ENCODE results near the gene GUCY1A1. TPM values are rescaled to one million over a fixed set of nuclear protein-coding genes. Genes with fewer than 3 reads are reported as not detected.

The GUCY1A1 gene
- total RNA-seq, 4 donors from 2014 or later: 8.4 to 52.0 (median 12.9) TPM

DNA sequence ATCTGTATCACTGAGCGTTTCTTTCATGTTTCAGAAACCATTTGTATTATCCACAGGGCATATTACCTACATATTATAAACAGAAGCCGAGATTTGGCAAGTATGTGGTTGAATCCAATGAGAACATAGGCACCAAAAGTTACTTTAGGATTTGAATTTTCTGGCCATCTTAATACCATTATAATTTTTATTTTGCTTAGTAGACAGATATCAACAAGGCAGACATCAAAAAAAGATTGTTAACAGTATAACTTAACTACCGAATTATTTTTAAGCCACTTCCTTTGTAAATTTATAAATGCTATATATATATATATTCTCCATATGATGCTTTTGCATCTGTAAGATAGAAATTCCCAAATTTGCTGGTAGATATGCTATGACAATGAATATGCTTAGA lies 94.4 kb downstream of the GUCY1A1 start:
- TF ChIP-seq, protein P1, sequence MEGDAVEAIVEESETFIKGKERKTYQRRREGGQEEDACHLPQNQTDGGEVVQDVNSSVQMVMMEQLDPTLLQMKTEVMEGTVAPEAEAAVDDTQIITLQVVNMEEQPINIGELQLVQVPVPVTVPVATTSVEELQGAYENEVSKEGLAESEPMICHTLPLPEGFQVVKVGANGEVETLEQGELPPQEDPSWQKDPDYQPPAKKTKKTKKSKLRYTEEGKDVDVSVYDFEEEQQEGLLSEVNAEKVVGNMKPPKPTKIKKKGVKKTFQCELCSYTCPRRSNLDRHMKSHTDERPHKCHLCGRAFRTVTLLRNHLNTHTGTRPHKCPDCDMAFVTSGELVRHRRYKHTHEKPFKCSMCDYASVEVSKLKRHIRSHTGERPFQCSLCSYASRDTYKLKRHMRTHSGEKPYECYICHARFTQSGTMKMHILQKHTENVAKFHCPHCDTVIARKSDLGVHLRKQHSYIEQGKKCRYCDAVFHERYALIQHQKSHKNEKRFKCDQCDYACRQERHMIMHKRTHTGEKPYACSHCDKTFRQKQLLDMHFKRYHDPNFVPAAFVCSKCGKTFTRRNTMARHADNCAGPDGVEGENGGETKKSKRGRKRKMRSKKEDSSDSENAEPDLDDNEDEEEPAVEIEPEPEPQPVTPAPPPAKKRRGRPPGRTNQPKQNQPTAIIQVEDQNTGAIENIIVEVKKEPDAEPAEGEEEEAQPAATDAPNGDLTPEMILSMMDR (IDR thresholded peaks at IDR 0.05): no peak
- ATAC-seq (ENCODE audit: low FRiP score) (no peak), DNase-seq (ENCODE audit: low spot score) (no peak)

DNA sequence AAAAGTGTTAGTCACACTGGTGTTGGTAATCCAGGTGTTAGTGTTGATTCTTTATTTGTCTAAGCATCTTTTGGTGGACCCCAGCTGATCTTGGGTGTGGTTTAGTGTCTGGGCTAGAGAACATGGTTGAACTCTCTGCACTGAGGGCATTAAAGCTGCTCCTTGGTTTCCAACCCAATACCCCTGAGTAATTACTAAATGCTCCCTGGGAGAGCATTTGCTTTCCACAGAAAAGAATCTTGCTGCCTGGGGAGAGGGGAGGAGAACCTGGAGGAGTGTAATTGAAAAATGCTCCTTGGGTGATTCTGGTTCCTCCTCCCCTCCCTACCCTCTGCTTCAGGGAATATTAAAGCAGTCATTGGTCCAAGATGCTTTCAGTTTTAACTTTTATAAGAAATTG lies 95.3 kb downstream of the GUCY1A1 start:
- DNase-seq (ENCODE audit: low spot score) (no peak), ATAC-seq (ENCODE audit: low FRiP score) (no peak)
- TF ChIP-seq, protein P1 (IDR thresholded peaks at IDR 0.05): no peak

DNA sequence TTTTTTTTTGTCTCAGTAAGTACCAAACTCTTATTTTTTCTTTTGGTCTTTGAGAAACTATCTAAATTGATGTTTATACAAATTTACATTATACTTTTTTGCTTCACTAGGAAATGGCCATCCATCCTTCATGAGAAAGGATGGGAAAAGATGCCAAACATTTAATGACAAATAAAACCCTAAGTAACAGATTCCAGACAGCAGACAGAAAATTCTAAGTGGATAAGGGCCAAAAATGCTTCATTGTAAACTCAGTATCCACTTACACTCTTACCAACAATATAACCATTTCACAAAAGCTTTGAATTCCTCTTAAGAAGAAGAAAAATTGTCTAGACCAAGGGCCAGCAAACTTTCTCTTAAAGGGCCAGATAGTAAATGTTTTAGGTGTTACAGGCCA lies 95.7 kb downstream of the GUCY1A1 start:
- ATAC-seq (ENCODE audit: low FRiP score) (no peak), DNase-seq (ENCODE audit: low spot score) (no peak)
- TF ChIP-seq, protein P1 (IDR thresholded peaks at IDR 0.05): no peak

DNA sequence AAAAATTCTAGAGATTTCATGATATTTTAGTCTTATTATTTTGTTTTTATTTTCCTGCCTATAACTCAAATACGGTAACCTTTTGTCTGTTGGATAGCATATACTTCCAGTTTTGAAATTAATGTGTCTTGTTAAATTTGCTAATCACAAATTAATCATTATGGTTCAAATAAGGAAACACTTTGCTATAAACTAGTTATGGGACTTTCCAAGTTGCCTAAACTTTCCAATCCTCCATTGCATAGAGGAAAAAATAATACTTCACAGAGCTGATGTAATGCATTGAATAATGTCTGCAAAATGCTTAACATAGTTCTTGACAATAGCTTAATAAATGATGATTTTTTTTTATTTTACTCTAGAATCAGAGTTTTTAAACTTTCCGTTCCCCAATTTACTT lies 96.9 kb downstream of the GUCY1A1 start:
- TF ChIP-seq, protein P1 (IDR thresholded peaks at IDR 0.05): no peak
- ATAC-seq (ENCODE audit: low FRiP score): no peak
- no peak for DNase-seq (ENCODE audit: low spot score)

DNA sequence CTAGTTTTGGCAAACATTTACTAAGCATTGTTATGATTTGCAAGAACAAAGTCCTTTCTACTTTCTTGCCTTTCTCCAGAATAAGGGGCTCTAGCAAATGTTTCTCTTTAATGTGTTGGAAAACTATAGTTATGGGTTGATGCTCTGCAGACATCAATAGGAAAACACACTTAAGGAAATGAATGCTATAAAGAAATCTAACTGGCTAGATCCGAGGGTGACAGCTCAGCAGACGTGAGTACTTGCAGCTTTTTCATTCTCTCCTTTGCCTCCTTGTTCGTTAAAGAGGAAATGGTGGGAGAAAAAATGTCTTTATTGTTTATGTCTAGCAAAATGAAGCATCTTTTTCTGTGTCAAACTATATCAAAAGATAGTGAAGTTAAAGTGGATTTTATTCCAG lies 98.5 kb downstream of the GUCY1A1 start:
- DNase-seq (ENCODE audit: low spot score) (no peak), ATAC-seq (ENCODE audit: low FRiP score) (no peak)
- TF ChIP-seq, protein P1 (IDR thresholded peaks at IDR 0.05): no peak

DNA sequence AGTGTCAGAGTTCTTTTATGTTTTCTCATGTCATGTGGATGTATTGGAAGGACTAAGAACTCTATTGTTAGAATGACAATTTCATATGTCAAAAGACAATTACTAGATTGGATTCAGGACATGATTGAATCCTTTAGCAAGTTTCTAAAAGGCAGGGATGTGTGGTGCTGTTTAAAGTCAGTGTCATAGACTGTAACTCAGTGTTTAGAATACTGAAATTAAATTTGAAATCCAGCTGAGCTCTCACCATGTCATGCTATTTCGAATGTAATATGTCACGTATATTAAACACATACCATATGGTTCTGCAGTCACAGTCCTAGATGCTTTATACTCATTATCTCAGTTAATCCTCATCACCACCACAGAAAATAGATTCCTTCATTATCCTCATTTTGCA lies 100.0 kb downstream of the GUCY1A1 start:
- ATAC-seq (ENCODE audit: low FRiP score) (no peak), DNase-seq (ENCODE audit: low spot score) (no peak)
- TF ChIP-seq, protein P1 (IDR thresholded peaks at IDR 0.05): no peak

DNA sequence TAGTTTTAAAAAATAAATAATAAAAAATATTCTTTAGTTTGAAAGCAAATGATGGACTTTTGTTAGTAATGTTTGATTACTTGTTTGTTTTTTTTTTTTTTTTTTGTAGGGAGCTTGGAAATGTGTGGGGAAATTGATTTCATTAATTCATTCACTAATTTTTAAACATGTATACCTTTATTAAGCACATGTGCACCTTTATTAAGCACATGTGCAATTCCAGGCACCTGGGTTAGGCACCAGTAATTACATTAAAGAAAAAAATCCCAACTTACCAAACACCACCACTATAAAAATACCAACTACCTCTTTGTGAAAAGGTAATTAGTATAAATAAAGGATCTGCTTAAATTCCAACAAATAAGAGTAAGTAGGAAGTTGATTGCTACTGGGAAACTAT lies 101.7 kb downstream of the GUCY1A1 start:
- DNase-seq (ENCODE audit: low spot score): no peak
- no peak for ATAC-seq (ENCODE audit: low FRiP score)
- TF ChIP-seq, protein P1 (IDR thresholded peaks at IDR 0.05): no peak

Measured in omental fat pad (tissue), 4 donors.